K562 (cell line): ENCODE data around the gene TCF20. TPM values are rescaled to one million over a fixed set of nuclear protein-coding genes. Genes with fewer than 3 reads are reported as not detected.

Experiments
- ATAC-seq: fragments of 200-7000 bp; cut with Tn5 transposase; 3 replicates; pipeline ENCODE4 v1.9.1; 2020; ENCODE audit warnings: moderate library complexity
- BruUV-seq: library from RNA; stranded (reverse); fragments of 400-500 nt; replicated peaks from 2 replicates; lab custom pipeline; 2021; lab: Mats Ljungman, UMichigan
- CTCF ChIA-PET: fragments of 300-600 bp; formaldehyde crosslinking; extraction: SDS; loops from one replicate; lab custom pipeline; 2021; ENCODE audit warnings: low intra/inter-chr PET ratio; lab: Yijun Ruan, JAX
- POLR2A ChIA-PET: fragments of 300-600, 350-650 bp; sonication (Branson Sonifier 250); formaldehyde crosslinking; extraction: SDS; loops from one replicate; lab custom pipeline; 2021; ENCODE audit warnings: antibody characterized with exemption, inconsistent platforms; lab: Yijun Ruan, JAX
- DNase-seq, 4 experiments: peaks; one replicate each; pipeline versions ENCODE4 v3.0.0 to v3.0.0-alpha.2; 2011 to 2018; ENCODE audit warnings: low spot score in 3 of 4, mixed read lengths in 3 of 4; ENCODE audit errors: extremely low read depth in 1 of 4
- FAIRE-seq: peaks from 2 replicates; lab custom pipeline; 2011; peaks lifted over from hg19 to GRCh38; lab: Jason Lieb, UNC
- H2AFZ ChIP-seq: 2 replicates; pipeline ENCODE4 v1.6.0; 2011; ENCODE audit warnings: low read depth, low read length, control low read depth, inconsistent platforms
- H3K27ac ChIP-seq: fragments of 200-600 bp; 3 replicates; pipeline ENCODE4 v1.8.0; 2011; ENCODE audit warnings: low read depth, mild to moderate bottlenecking, control low read depth, inconsistent platforms, low read length, moderate library complexity, mixed read lengths; ENCODE audit errors: extremely low read depth
- H3K27me3 ChIP-seq, 2 experiments: fragments of 300-600 bp in 1 of 2; 2 replicates in 1 of 2; 3 replicates in 1 of 2; pipeline versions ENCODE4 v1.6.0 to v1.8.0; 2011; ENCODE audit warnings: inconsistent platforms in 2 of 2, low read length in 2 of 2, mild to moderate bottlenecking in 1 of 2, mixed read lengths in 1 of 2, moderate library complexity in 1 of 2; ENCODE audit not compliant: control insufficient read depth in 2 of 2, insufficient read depth in 2 of 2
- H3K36me3 ChIP-seq: fragments of 300-600 bp; 3 replicates; pipeline ENCODE4 v1.8.0; 2011; ENCODE audit warnings: mild to moderate bottlenecking, low read length, inconsistent platforms; ENCODE audit not compliant: control insufficient read depth, insufficient read depth
- H3K4me1 ChIP-seq, 2 experiments: fragments of 200-600 bp in 1 of 2; replicated peaks in 1 of 2; 2 replicates in 1 of 2; 3 replicates in 1 of 2; pipeline versions ENCODE4 v1.5.1 to v1.8.0; 2011; ENCODE audit warnings: inconsistent platforms in 2 of 2, low read length in 2 of 2, mild to moderate bottlenecking in 1 of 2, mixed read lengths in 1 of 2, moderate library complexity in 1 of 2; ENCODE audit not compliant: control insufficient read depth in 2 of 2, insufficient read depth in 2 of 2
- H3K4me2 ChIP-seq: 2 replicates; pipeline ENCODE4 v1.6.1; 2011; ENCODE audit warnings: low read length, control low read depth, inconsistent platforms, mixed read lengths; ENCODE audit not compliant: insufficient read depth
- H3K4me3 ChIP-seq: fragments of 200-600 bp; sonication (generic), shearing (Covaris generic); 2 replicates; pipeline ENCODE4 v1.5.1; 2016; ENCODE audit warnings: control low read depth, inconsistent platforms
- H3K79me2 ChIP-seq: fragments of 200-600 bp; 3 replicates; pipeline ENCODE4 v1.8.0; 2011; ENCODE audit warnings: low read length, inconsistent platforms; ENCODE audit not compliant: control insufficient read depth, insufficient read depth
- H3K9ac ChIP-seq, 2 experiments: 2 replicates each; pipeline versions ENCODE4 v1.6.0 to v1.6.1; 2011; ENCODE audit warnings: low read depth in 2 of 2, low read length in 2 of 2, control low read depth in 1 of 2, inconsistent platforms in 1 of 2, mild to moderate bottlenecking in 1 of 2, mixed read lengths in 1 of 2; ENCODE audit not compliant: insufficient read depth in 1 of 2
- H3K9me1 ChIP-seq: one replicate; pipeline ENCODE4 v1.6.0; 2011; ENCODE audit warnings: inconsistent platforms, mild to moderate bottlenecking, low read length, moderate library complexity; ENCODE audit not compliant: control insufficient read depth, insufficient read depth
- H3K9me3 ChIP-seq: replicated peaks from 2 replicates; pipeline ENCODE4 v1.5.1; 2011; ENCODE audit warnings: low read depth, low read length, inconsistent platforms; ENCODE audit not compliant: control insufficient read depth, insufficient read depth
- H4K20me1 ChIP-seq: replicated peaks from 2 replicates; pipeline ENCODE4 v1.6.1; 2011; ENCODE audit warnings: low read length, inconsistent platforms, mixed read lengths; ENCODE audit not compliant: control insufficient read depth, insufficient read depth
- BHLHE40 ChIP-seq: IDR thresholded peaks from 2 replicates; pipeline ENCODE4 v1.6.1; 2011; ENCODE audit warnings: low read length, improper control_type of control experiment
- BMI1 ChIP-seq: fragments of 150-350 bp; IDR thresholded peaks from 2 replicates; pipeline ENCODE4 v1.6.1; 2014; ENCODE audit warnings: low read length
- HMGN3 ChIP-seq: IDR thresholded peaks from 2 replicates; pipeline ENCODE4 v1.6.1; 2011; ENCODE audit warnings: borderline replicate concordance, low read depth, mild to moderate bottlenecking, mixed read lengths, low read length; ENCODE audit not compliant: insufficient read length; ENCODE audit errors: extremely low read depth
- PHF8 ChIP-seq: fragments of 200-600 bp; sonication (generic); IDR thresholded peaks from 2 replicates; pipeline ENCODE4 v1.6.1; 2012; ENCODE audit warnings: mixed run types, mild to moderate bottlenecking, inconsistent platforms, low read length, moderate library complexity, borderline replicate concordance
- PML ChIP-seq: IDR thresholded peaks from 2 replicates; pipeline ENCODE4 v1.6.1; 2012; ENCODE audit warnings: low read length, inconsistent platforms
- ZNF407 ChIP-seq: fragments of 450-650 bp; IDR thresholded peaks from 2 replicates; pipeline ENCODE4 v1.6.1; 2016; ENCODE audit warnings: low read depth
- ZNF695 ChIP-seq: fragments of 450-650 bp; formaldehyde crosslinking; IDR thresholded peaks from 2 replicates; pipeline ENCODE4 v1.4.0; 2020; ENCODE audit warnings: mild to moderate bottlenecking, moderate library complexity
- WGBS: fragments of 100-300 bp; shearing (Covaris generic); methylation state at CpG from one replicate; pipeline ENCODE4 v1.1.6; 2016; ENCODE audit warnings: low coverage, mixed read lengths; ENCODE audit not compliant: insufficient coverage; ENCODE audit errors: missing lambda C conversion rate; 5-methylcytosine and 5-hydroxymethylcytosine counted together
- in situ Hi-C: fragments of 300-500 bp; cut with MboI; formaldehyde crosslinking; loops from 4 replicates; pipeline ENCODE4 v1.15.0; 2018; ENCODE audit warnings: inconsistent platforms, mixed read lengths
- intact Hi-C: fragments of 100-400 bp; cut with micrococcal nuclease; formaldehyde crosslinking; loops from 2 replicates; pipeline ENCODE4 v1.14.2; 2022
- polyA plus RNA-seq, 8 experiments: library from polyadenylated mRNA; depleted of rRNA in 4 of 8; stranded (reverse) in 5 of 8; unstranded in 3 of 8; fragments of >200 nt; fragmentation: Nextera tagmentation in 2 of 8; fragmentation: Illumina TruSeq in 1 of 8; extraction: Ambion mirVana in 2 of 8; extraction: Trizol in 1 of 8; gene quantifications; 2 replicates each; pipeline versions ENCODE4 v1.2.1 to v1.2.3, GENCODE V29; 2011 to 2014; ENCODE audit warnings: inconsistent platforms in 1 of 8, missing spikeins in 1 of 8
- total RNA-seq, 7 experiments: library from RNA; depleted of rRNA in 6 of 7; stranded (reverse); fragments of >200 nt in 6 of 7; fragmentation: Illumina TruSeq in 2 of 7; extraction: Trizol in 2 of 7; gene quantifications; 2 replicates each; pipeline versions ENCODE4 v1.2.1 to v1.2.3, GENCODE V29; 2011 to 2021; ENCODE audit warnings: low replicate concordance in 1 of 7
- TF ChIP-seq, protein P1 (sequence below): sonication (generic); formaldehyde crosslinking; IDR thresholded peaks from 2 replicates; pipeline ENCODE4 v1.8.1; 2023; ENCODE audit warnings: mild to moderate bottlenecking, missing genetic modification reagents

The TCF20 gene
- total and polyA plus RNA-seq, 9 of the 15 experiments (the other 6 are each of a cell fraction or from before 2014, with no cell fraction given) = 0.35 to 43.6 (median 17.5) TPM

- Histone ChIP-seq H4K20me1 (no peaks in the 10 kb centered on the region; the same call in 1 of the 2 replicates), H3K27me3 (peaks cover 0 to 14% of the 10 kb centered on the region in 2 experiments; a peak in 2 of 5 replicates), H3K9me3 (no peaks in the 10 kb centered on the region), H3K79me2 (no peaks in the 10 kb centered on the region), H3K36me3 (no peaks in the 10 kb centered on the region), H3K9me1 (no peaks in the 10 kb centered on the region), H3K9ac (no peak overlapping the region), H2AFZ (no peak overlapping the region), H3K27ac (no peak overlapping the region), H3K4me3 (no peak overlapping the region), H3K4me2 (no peak overlapping the region), H3K4me1 (peaks cover 0 to 13% of the 10 kb centered on the region in 2 experiments; a peak in 2 of 5 replicates)
- FAIRE-seq (no peak), ATAC-seq (no peak), DNase-seq (no peak)
- in situ Hi-C loops = no loop called here
- BruUV-seq = no TSS peak
- ChIA-PET CTCF (no interaction called here), POLR2A (interaction anchor here (0.6 to 1.2 kb wide), 4 partner anchors 10 to 932 kb away, joined by 3 to 4 read pairs (median 3); no protein-coding TSS in a partner anchor)
- TF ChIP-seq HMGN3 (no peak), BHLHE40 (no peak), ZNF407 (no peak), PML (no peak), BMI1 (no peak), ZNF695 (CRISPR knock-in tag) (no peak), PHF8 (no peak)
- TF ChIP-seq, protein P1, sequence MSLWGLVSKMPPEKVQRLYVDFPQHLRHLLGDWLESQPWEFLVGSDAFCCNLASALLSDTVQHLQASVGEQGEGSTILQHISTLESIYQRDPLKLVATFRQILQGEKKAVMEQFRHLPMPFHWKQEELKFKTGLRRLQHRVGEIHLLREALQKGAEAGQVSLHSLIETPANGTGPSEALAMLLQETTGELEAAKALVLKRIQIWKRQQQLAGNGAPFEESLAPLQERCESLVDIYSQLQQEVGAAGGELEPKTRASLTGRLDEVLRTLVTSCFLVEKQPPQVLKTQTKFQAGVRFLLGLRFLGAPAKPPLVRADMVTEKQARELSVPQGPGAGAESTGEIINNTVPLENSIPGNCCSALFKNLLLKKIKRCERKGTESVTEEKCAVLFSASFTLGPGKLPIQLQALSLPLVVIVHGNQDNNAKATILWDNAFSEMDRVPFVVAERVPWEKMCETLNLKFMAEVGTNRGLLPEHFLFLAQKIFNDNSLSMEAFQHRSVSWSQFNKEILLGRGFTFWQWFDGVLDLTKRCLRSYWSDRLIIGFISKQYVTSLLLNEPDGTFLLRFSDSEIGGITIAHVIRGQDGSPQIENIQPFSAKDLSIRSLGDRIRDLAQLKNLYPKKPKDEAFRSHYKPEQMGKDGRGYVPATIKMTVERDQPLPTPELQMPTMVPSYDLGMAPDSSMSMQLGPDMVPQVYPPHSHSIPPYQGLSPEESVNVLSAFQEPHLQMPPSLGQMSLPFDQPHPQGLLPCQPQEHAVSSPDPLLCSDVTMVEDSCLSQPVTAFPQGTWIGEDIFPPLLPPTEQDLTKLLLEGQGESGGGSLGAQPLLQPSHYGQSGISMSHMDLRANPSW (CRISPR knock-in tag) = no peak
- intact Hi-C loops = no loop called here
- 37% methylated on average over 12 of the region's 18 CpGs for WGBS
Measured at GRCh38 chr22:42307806-42308563, 37.5 kb upstream of the TCF20 start.
